Endothelial cell of umbilical vein (primary cell): ENCODE measurements around the gene SFSWAP. TPM values are rescaled to one million over a fixed set of nuclear protein-coding genes. Genes with fewer than 3 reads are reported as not detected.

Experiments used
- BruUV-seq: library from RNA; stranded (reverse); fragments of 400-500 nt; replicated peaks from 2 replicates; lab custom pipeline; 2021; lab: Mats Ljungman, UMichigan
- CTCF ChIA-PET: fragments of 300-600, 350-600 bp; sonication (Branson Sonifier 250); formaldehyde crosslinking; loops from one replicate; lab custom pipeline; 2021; ENCODE audit warnings: antibody characterized with exemption, inconsistent platforms; lab: Charles Lee
- POLR2A ChIA-PET: fragments of 300-600, 350-600 bp; sonication (Branson Sonifier 250); formaldehyde crosslinking; loops from one replicate; lab custom pipeline; 2021; ENCODE audit warnings: antibody characterized with exemption, inconsistent platforms; lab: Charles Lee
- DNase-seq: peaks from one replicate; pipeline ENCODE4 v3.0.0-alpha.2; 2011; ENCODE audit warnings: low read depth, low spot score
- FAIRE-seq: peaks from 2 replicates; lab custom pipeline; 2011; peaks lifted over from hg19 to GRCh38; lab: Jason Lieb, UNC
- H2AFZ ChIP-seq: 2 replicates; pipeline ENCODE4 v1.6.0; 2012; ENCODE audit warnings: low read depth, low read length, control low read depth, inconsistent platforms
- H3K27ac ChIP-seq: 2 replicates; pipeline ENCODE4 v1.5.1; 2011; ENCODE audit warnings: low read depth, mild to moderate bottlenecking, control low read depth, low read length, moderate library complexity; ENCODE audit not compliant: insufficient read depth
- H3K27me3 ChIP-seq, 2 experiments: 2 replicates each; pipeline versions ENCODE4 v1.6.0 to v1.6.1; 2011; ENCODE audit warnings: low read length in 2 of 2, mixed read lengths in 1 of 2; ENCODE audit not compliant: control insufficient read depth in 2 of 2, insufficient read depth in 2 of 2
- H3K36me3 ChIP-seq, 2 experiments: 2 replicates in 1 of 2; 3 replicates in 1 of 2; pipeline ENCODE4 v1.5.1; 2011; ENCODE audit warnings: low read length in 2 of 2, mild to moderate bottlenecking in 1 of 2, moderate library complexity in 1 of 2; ENCODE audit not compliant: control insufficient read depth in 2 of 2, insufficient read depth in 2 of 2; ENCODE audit errors: extremely low read depth in 1 of 2
- H3K4me1 ChIP-seq: 3 replicates; pipeline ENCODE4 v1.5.1; 2011; ENCODE audit warnings: mild to moderate bottlenecking, low read length; ENCODE audit not compliant: control insufficient read depth, insufficient read depth; ENCODE audit errors: extremely low read depth
- H3K4me2 ChIP-seq: 2 replicates; pipeline ENCODE4 v1.6.1; 2011; ENCODE audit warnings: low read length, control low read depth, mixed read lengths; ENCODE audit not compliant: insufficient read depth
- H3K4me3 ChIP-seq, 3 experiments: fragments of 200-600 bp in 1 of 3; sonication (generic), shearing (Covaris generic) in 1 of 3; replicated peaks in 1 of 3; 2 replicates each; pipeline ENCODE4 v1.5.1; 2011 to 2016; ENCODE audit warnings: control low read depth in 3 of 3, low read length in 3 of 3, mild to moderate bottlenecking in 2 of 3, inconsistent platforms in 1 of 3, low read depth in 1 of 3, moderate library complexity in 1 of 3; ENCODE audit not compliant: insufficient read depth in 1 of 3
- H3K79me2 ChIP-seq: 2 replicates; pipeline ENCODE4 v1.6.0; 2012; ENCODE audit warnings: low read length, inconsistent platforms; ENCODE audit not compliant: control insufficient read depth, insufficient read depth
- H3K9ac ChIP-seq: replicated peaks from 2 replicates; pipeline ENCODE3; 2011; ENCODE audit warnings: low read length, control low read depth; ENCODE audit not compliant: insufficient read depth; ENCODE audit errors: extremely low read depth
- H3K9me1 ChIP-seq: replicated peaks from 3 replicates; pipeline ENCODE4 v1.6.0; 2011; ENCODE audit warnings: mild to moderate bottlenecking, low read length; ENCODE audit not compliant: control insufficient read depth, insufficient read depth; ENCODE audit errors: extremely low read depth
- H3K9me3 ChIP-seq: replicated peaks from 2 replicates; pipeline ENCODE4 v1.5.1; 2012; ENCODE audit warnings: low read length, inconsistent platforms; ENCODE audit not compliant: control insufficient read depth, insufficient read depth
- H4K20me1 ChIP-seq: replicated peaks from 2 replicates; pipeline ENCODE3; 2011; ENCODE audit warnings: mild to moderate bottlenecking, low read length; ENCODE audit not compliant: control insufficient read depth, insufficient read depth; ENCODE audit errors: extremely low read depth
- CTCF ChIP-seq, 2 donors: IDR thresholded peaks; 1 replicate in 1 of 2; 2 replicates in 1 of 2; pipeline ENCODE4 v1.5.1; 2011; ENCODE audit warnings: low read length in 2 of 2, mild to moderate bottlenecking in 2 of 2, moderate library complexity in 2 of 2, control low read depth in 1 of 2, inconsistent platforms in 1 of 2, low read depth in 1 of 2; ENCODE audit not compliant: insufficient read depth in 1 of 2; ENCODE audit errors: extremely low read depth in 1 of 2
- EZH2 ChIP-seq: IDR thresholded peaks from 2 replicates; pipeline ENCODE4 v1.6.1; 2012; ENCODE audit warnings: borderline replicate concordance, low read depth, mild to moderate bottlenecking, moderate library complexity, low read length, inconsistent platforms; ENCODE audit not compliant: severe bottlenecking
- JUN ChIP-seq: IDR thresholded peaks from 2 replicates; pipeline ENCODE4 v1.6.1; 2011; ENCODE audit warnings: borderline replicate concordance, low read depth; ENCODE audit not compliant: insufficient read length, insufficient read depth
- MYC ChIP-seq: IDR thresholded peaks from one replicate; pipeline ENCODE4 v1.6.1; 2011; ENCODE audit warnings: mild to moderate bottlenecking, low read depth, low read length
- POLR2AphosphoS5 ChIP-seq: IDR thresholded peaks from 2 replicates; pipeline ENCODE4 v1.6.1; 2012; ENCODE audit warnings: low read depth, mild to moderate bottlenecking, control low read depth, low read length, moderate library complexity; ENCODE audit not compliant: insufficient read depth
- dilution Hi-C: fragments of 300-500 bp; cut with MboI; formaldehyde crosslinking; loops from one replicate; pipeline ENCODE4 v1.15.0; 2019; ENCODE audit warnings: low sequenced_read_pairs; ENCODE audit not compliant: extremely low pct_ligation_motif_present
- intact Hi-C: fragments of 100-400 bp; cut with micrococcal nuclease; formaldehyde crosslinking; loops from one replicate; pipeline ENCODE4 v1.10.0; 2022
- polyA plus RNA-seq, 4 experiments: library from polyadenylated mRNA; depleted of rRNA in 3 of 4; stranded (reverse) in 3 of 4; unstranded in 1 of 4; fragments of >200 nt; gene quantifications; 2 replicates each; pipeline versions ENCODE4 v1.2.1 to v1.2.3, GENCODE V29; 2011 to 2012; ENCODE audit warnings: missing spikeins in 1 of 4
- total RNA-seq: library from RNA; stranded (reverse); gene quantifications from 2 replicates; pipeline ENCODE4 v1.2.3, GENCODE V29; 2021

Gene SFSWAP
- total and polyA plus RNA-seq, 2 donors (not counting 3 experiments of a cell fraction or from before 2014, with no cell fraction given) = 38.1 to 53.3 TPM

- dilution Hi-C loops (no loop called here), intact Hi-C loops (loop anchor here (1.0 to 5.0 kb wide), 9 partner anchors 64 to 993 kb away; partner anchors contain the start of genes EP400, RAN, SFSWAP and STX2)
- TF ChIP-seq EZH2 (peak; percentile 63), CTCF (IDR thresholded peaks at IDR 0.05; ENCODE audit: extremely low read depth in 1 of 2, insufficient read depth in 1 of 2, low read depth in 1 of 2, low read length in 2 of 2) (peak; percentile 62 to 74), JUN (no peak), MYC (no peak), POLR2AphosphoS5 (peak; percentile 37)
- peak overlapping the region; percentile 48 for H3K4me2 ChIP-seq
- H3K9ac ChIP-seq = no peak overlapping the region
- H3K79me2 ChIP-seq = no peaks in the 10 kb centered on the region
- peak overlapping the region; percentile 82 for H2AFZ ChIP-seq
- ChIA-PET POLR2A (no interaction called here), CTCF (interaction anchor here (0.7 to 2.6 kb wide), 12 partner anchors 32 to 1014 kb away, joined by 3 to 29 read pairs (median 4); no protein-coding TSS in a partner anchor)
- H3K27ac ChIP-seq = no peak overlapping the region
- peaks cover 0 to 6% of the 10 kb centered on the region in 2 experiments for H3K27me3 ChIP-seq
- DNase-seq (peak; percentile 70), FAIRE-seq (peak; percentile 85)
- no peaks in the 10 kb centered on the region for H4K20me1 ChIP-seq
- H3K4me3 ChIP-seq = peak overlapping the region; percentile 30 to 53 (median 35)
- no TSS peak for BruUV-seq
- no peaks in the 10 kb centered on the region for H3K36me3 ChIP-seq
- no peaks in the 10 kb centered on the region for H3K9me3 ChIP-seq
- H3K9me1 ChIP-seq = no peaks in the 10 kb centered on the region
- peaks cover 12% of the 10 kb centered on the region for H3K4me1 ChIP-seq
Measured at GRCh38 chr12:131830335-131830913, 119.5 kb downstream of the SFSWAP start.
